H9 (cell line): ENCODE measurements around the gene TBC1D17. TPM values are rescaled to one million over a fixed set of nuclear protein-coding genes. Genes with fewer than 3 reads are reported as not detected.
A peak's percentile ranks its signal among the peaks of the same experiment; 100 is the strongest.

Source experiments
- DNase-seq: peaks from one replicate; pipeline ENCODE4 v3.0.0-alpha.2; 2017
- H2AFZ ChIP-seq: one replicate; pipeline ENCODE4 v1.6.1; 2013; ENCODE audit warnings: mild to moderate bottlenecking, low read length, control low read depth, moderate library complexity
- H2AK5ac ChIP-seq: 2 replicates; pipeline ENCODE4 v1.6.1; 2013; ENCODE audit warnings: low read length, control low read depth, mixed read lengths; ENCODE audit not compliant: insufficient read length
- H2BK120ac ChIP-seq: one replicate; pipeline ENCODE4 v1.6.1; 2013; ENCODE audit warnings: low read depth, mild to moderate bottlenecking, low read length, control low read depth, inconsistent platforms; ENCODE audit not compliant: poor library complexity, severe bottlenecking
- H2BK12ac ChIP-seq: 2 replicates; pipeline ENCODE4 v1.6.1; 2013; ENCODE audit warnings: low read length, control low read depth, mixed read lengths, low read depth; ENCODE audit not compliant: insufficient read length
- H2BK15ac ChIP-seq: 2 replicates; pipeline ENCODE4 v1.6.1; 2013; ENCODE audit warnings: low read depth, low read length, control low read depth
- H2BK20ac ChIP-seq: one replicate; pipeline ENCODE4 v1.6.1; 2013; ENCODE audit warnings: low read depth, mild to moderate bottlenecking, low read length, control low read depth, inconsistent platforms; ENCODE audit not compliant: poor library complexity, severe bottlenecking
- H2BK5ac ChIP-seq: 2 replicates; pipeline ENCODE4 v1.6.1; 2013; ENCODE audit warnings: low read length, control low read depth, mixed read lengths; ENCODE audit not compliant: insufficient read length
- H3K14ac ChIP-seq: 2 replicates; pipeline ENCODE4 v1.6.1; 2013; ENCODE audit warnings: low read length, control low read depth; ENCODE audit not compliant: insufficient read depth
- H3K18ac ChIP-seq: 2 replicates; pipeline ENCODE4 v1.6.1; 2013; ENCODE audit warnings: low read depth, mild to moderate bottlenecking, mixed read lengths, low read length, control low read depth; ENCODE audit not compliant: insufficient read length
- H3K23ac ChIP-seq: 2 replicates; pipeline ENCODE4 v1.6.1; 2013; ENCODE audit warnings: low read length, control low read depth, mixed read lengths, low read depth; ENCODE audit not compliant: insufficient read length
- H3K23me2 ChIP-seq: 2 replicates; pipeline ENCODE4 v1.6.1; 2013; ENCODE audit warnings: low read depth, mild to moderate bottlenecking, mixed read lengths, low read length, control low read depth; ENCODE audit not compliant: insufficient read length, poor library complexity, severe bottlenecking
- H3K27ac ChIP-seq: 2 replicates; pipeline ENCODE4 v1.5.1; 2013; ENCODE audit warnings: low read length, control low read depth, mixed read lengths, low read depth; ENCODE audit not compliant: insufficient read length
- H3K27me3 ChIP-seq: 2 replicates; pipeline ENCODE4 v1.6.1; 2013; ENCODE audit warnings: low read length, control low read depth, inconsistent platforms; ENCODE audit not compliant: insufficient read depth
- H3K4ac ChIP-seq: 2 replicates; pipeline ENCODE4 v1.6.1; 2013; ENCODE audit warnings: low read depth, mild to moderate bottlenecking, control low read depth, inconsistent platforms, low read length, moderate library complexity
- H3K4me1 ChIP-seq: 2 replicates; pipeline ENCODE4 v1.6.1; 2013; ENCODE audit warnings: low read length, control low read depth, inconsistent platforms; ENCODE audit not compliant: insufficient read depth
- H3K4me2 ChIP-seq: 2 replicates; pipeline ENCODE4 v1.6.1; 2013; ENCODE audit warnings: low read length, control low read depth, mixed read lengths; ENCODE audit not compliant: insufficient read length, insufficient read depth
- H3K56ac ChIP-seq: 2 replicates; pipeline ENCODE4 v1.6.1; 2013; ENCODE audit warnings: low read depth, mild to moderate bottlenecking, mixed read lengths, low read length, control low read depth; ENCODE audit not compliant: insufficient read length
- H3K79me1 ChIP-seq: 2 replicates; pipeline ENCODE4 v1.6.1; 2013; ENCODE audit warnings: low read depth, mild to moderate bottlenecking, moderate library complexity, low read length, control low read depth, inconsistent platforms; ENCODE audit not compliant: insufficient read depth, poor library complexity, severe bottlenecking
- H3K79me2 ChIP-seq: 2 replicates; pipeline ENCODE4 v1.6.1; 2013; ENCODE audit warnings: low read length, control low read depth, inconsistent platforms; ENCODE audit not compliant: insufficient read depth
- H3K9ac ChIP-seq: 2 replicates; pipeline ENCODE4 v1.6.1; 2013; ENCODE audit warnings: low read length, control low read depth, mixed read lengths; ENCODE audit not compliant: insufficient read length; ENCODE audit errors: extremely low read depth
- H3K9me3 ChIP-seq: one replicate; pipeline ENCODE4 v1.6.1; 2013; ENCODE audit warnings: low read depth, low read length, inconsistent platforms; ENCODE audit not compliant: control insufficient read depth
- H3T11ph ChIP-seq: one replicate; pipeline ENCODE4 v1.6.1; 2013; ENCODE audit warnings: mild to moderate bottlenecking, low read length, control low read depth, inconsistent platforms
- H4K20me1 ChIP-seq: one replicate; pipeline ENCODE4 v1.6.1; 2013; ENCODE audit not compliant: control insufficient read depth, insufficient read length, insufficient read depth
- H4K5ac ChIP-seq: 2 replicates; pipeline ENCODE4 v1.6.1; 2013; ENCODE audit warnings: low read depth, mild to moderate bottlenecking, mixed read lengths, low read length, control low read depth; ENCODE audit not compliant: insufficient read length
- H4K8ac ChIP-seq: replicated peaks from 2 replicates; pipeline ENCODE4 v1.6.1; 2013; ENCODE audit warnings: low read length, control low read depth, mixed read lengths, low read depth; ENCODE audit not compliant: insufficient read length
- H4K91ac ChIP-seq: 2 replicates; pipeline ENCODE4 v1.6.1; 2013; ENCODE audit warnings: low read depth, mild to moderate bottlenecking, moderate library complexity, mixed read lengths, low read length, control low read depth; ENCODE audit not compliant: insufficient read length
- H3K27ac Mint-ChIP-seq, 3 experiments: 2 replicates in 2 of 3; 3 replicates in 1 of 3; pipeline ENCODE4 v1.8.0; 2020 to 2021; ENCODE audit warnings: mixed read lengths in 3 of 3, mild to moderate bottlenecking in 1 of 3, moderate library complexity in 1 of 3
- H3K27me3 Mint-ChIP-seq: 2 replicates; pipeline ENCODE4 v1.8.0; 2021; ENCODE audit warnings: low read depth, mild to moderate bottlenecking, moderate library complexity, mixed read lengths
- H3K36me3 Mint-ChIP-seq, 3 experiments: 2 replicates in 2 of 3; 3 replicates in 1 of 3; pipeline ENCODE4 v1.8.0; 2020 to 2021; ENCODE audit warnings: low read depth in 3 of 3, mixed read lengths in 3 of 3; ENCODE audit not compliant: insufficient read depth in 1 of 3
- H3K4me1 Mint-ChIP-seq, 2 experiments: 2 replicates each; pipeline ENCODE4 v1.8.0; 2020; ENCODE audit warnings: mixed read lengths in 2 of 2
- H3K4me3 Mint-ChIP-seq, 2 experiments: 2 replicates in 1 of 2; 3 replicates in 1 of 2; pipeline ENCODE4 v1.8.0; 2020 to 2021; ENCODE audit warnings: mild to moderate bottlenecking in 2 of 2, mixed read lengths in 2 of 2, moderate library complexity in 1 of 2
- H3K9me3 Mint-ChIP-seq, 2 experiments: 2 replicates in 1 of 2; 3 replicates in 1 of 2; pipeline ENCODE4 v1.8.0; 2020; ENCODE audit warnings: mild to moderate bottlenecking in 2 of 2, mixed read lengths in 2 of 2, moderate library complexity in 1 of 2
- CTCF ChIP-seq: fragments of 200-600 bp; sonication (generic); conservative IDR thresholded peaks from 3 replicates; pipeline ENCODE4 v1.8.0; 2021; ENCODE audit warnings: antibody characterized with exemption, mild to moderate bottlenecking
- WGBS: extraction: QIAGEN DNeasy Blood & Tissue Kit; methylation state at CpG from one replicate; pipeline ENCODE4 v1.1.7; 2013; ENCODE audit warnings: missing lambda C conversion rate, low lambda C conversion rate, mixed read lengths; ENCODE audit not compliant: insufficient read length; ENCODE audit errors: extremely low coverage; 5-methylcytosine and 5-hydroxymethylcytosine counted together
- total RNA-seq: library from RNA; stranded (reverse); gene quantifications from 2 replicates; pipeline ENCODE4 v1.2.1, GENCODE V29; 2021

The TBC1D17 gene
- total RNA-seq, 1 experiment from 2014 or later, result 33.6 TPM

- Histone ChIP-seq H3K9me3 (no peaks in the 10 kb centered on the region), H3K4me2 (no peak overlapping the region), H4K91ac (no peak overlapping the region), H3K27me3 (no peaks in the 10 kb centered on the region), H3K27ac (no peak overlapping the region), H3K79me2 (no peaks in the 10 kb centered on the region; the same call in 1 of the 2 replicates), H4K20me1 (no peaks in the 10 kb centered on the region), H3K9ac (no peak overlapping the region), H2BK5ac (no peak overlapping the region), H2BK12ac (no peak overlapping the region), H3K4me1 (no peaks in the 10 kb centered on the region), H3K23me2 (peaks cover 11% of the 10 kb centered on the region), H3K4ac (no peak overlapping the region), H2AK5ac (no peak overlapping the region), H2AFZ (no peak overlapping the region), H2BK120ac (no peak overlapping the region), H3K18ac (no peak overlapping the region), H2BK15ac (no peak overlapping the region), H3K23ac (no peak overlapping the region), H4K5ac (no peak overlapping the region), H4K8ac (no peak overlapping the region), H3K79me1 (peaks cover 5% of the 10 kb centered on the region), H3K14ac (no peak overlapping the region), H3T11ph (no peak overlapping the region), H3K56ac (no peak overlapping the region), H2BK20ac (no peak overlapping the region)
- H3K27ac Mint-ChIP-seq, result peak overlapping the region in 2 of 3 experiments; percentile 46 to 91; a peak in 2 of 7 replicates
- no CpG with 5 or more reads among the region's 13 CpGs for WGBS
- H3K36me3 Mint-ChIP-seq, result peaks cover 26 to 54% (median 43%) of the 10 kb centered on the region in 3 experiments
- H3K9me3 Mint-ChIP-seq, result peaks cover 0 to 4% of the 10 kb centered on the region in 2 experiments; a peak in 1 of 5 replicates
- TF ChIP-seq CTCF, result no peak
- H3K4me1 Mint-ChIP-seq, result peaks cover 23 to 42% of the 10 kb centered on the region in 2 experiments
- peak overlapping the region; percentile 95 to 98; a peak in 4 of 5 replicates for H3K4me3 Mint-ChIP-seq
- no peak for DNase-seq
- H3K27me3 Mint-ChIP-seq, result peaks cover 1% of the 10 kb centered on the region; the same call in 1 of the 2 replicates
These were observed 12.6 kb upstream of the TBC1D17 start for GRCh38 chr19:49864890-49865289.
